ENCODE data around the gene TBCB. TPM values are rescaled to one million over a fixed set of nuclear protein-coding genes. Genes with fewer than 3 reads are reported as not detected.
A peak's percentile ranks its signal among the peaks of the same experiment; 100 is the strongest.

TBCB gene
- total and polyA plus RNA-seq, 9 of the 15 experiments (the other 6 are each of a cell fraction or from before 2014, with no cell fraction given): 3.5 to 115 (median 58.9) TPM

GRCh38 chr19:36139473-36140303 lies 24.4 kb downstream of the TBCB start, which contains the start of gene CAPNS1 (continued):
- no peak for TF ChIP-seq CBFA2T3 (IDR thresholded peaks at IDR 0.05)
- TF ChIP-seq PTBP1 (IDR thresholded peaks at IDR 0.05; ENCODE audit: low read depth, low read length): no peak
- no peak for TF ChIP-seq ZNF609 (CRISPR knock-in tag; IDR thresholded peaks at IDR 0.05; ENCODE audit: borderline replicate concordance)
- TF ChIP-seq ZNF280B (CRISPR knock-in tag; IDR thresholded peaks at IDR 0.05): no peak
- no peak for TF ChIP-seq ZNF707 (CRISPR knock-in tag; conservative IDR thresholded peaks at IDR 0.05)
- TF ChIP-seq MEF2D (tag; conservative IDR thresholded peaks at IDR 0.05; ENCODE audit: low read depth): no peak
- TF ChIP-seq ARID3A (IDR thresholded peaks at IDR 0.05; ENCODE audit: borderline replicate concordance, low read depth, low read length): no peak
- TF ChIP-seq RFX1 (IDR thresholded peaks at IDR 0.05): no peak
- no peak for TF ChIP-seq NFYB (IDR thresholded peaks at IDR 0.05; ENCODE audit: extremely low read depth, insufficient read length)
- no peak for TF ChIP-seq ZSCAN29 (IDR thresholded peaks at IDR 0.05)
- no peak for TF ChIP-seq ELF1 (tag; IDR thresholded peaks at IDR 0.05)
- peak in 1 of 2 experiments; percentile 92; a peak in 3 of 4 replicates for TF ChIP-seq MLLT1 (IDR thresholded peaks at IDR 0.05)
- TF ChIP-seq XRCC3 (IDR thresholded peaks at IDR 0.05): no peak
- TF ChIP-seq POLR2G (IDR thresholded peaks at IDR 0.05; ENCODE audit: low read depth, low read length): peak; percentile 90
- no peak for TF ChIP-seq ZNF12 (CRISPR knock-in tag; IDR thresholded peaks at IDR 0.05)
- TF ChIP-seq GTF2B (IDR thresholded peaks at IDR 0.05; ENCODE audit: extremely low read depth, insufficient read length): no peak

Data from K562 (cell line).